ENCODE measurements around the gene DIPK1A. TPM values are rescaled to one million over a fixed set of nuclear protein-coding genes. Genes with fewer than 3 reads are reported as not detected.

DIPK1A gene
- polyA plus RNA-seq, 1 donor from 2014 or later = 10.0 TPM

GRCh38 chr1:92921031-92922023, 39.9 kb downstream of the DIPK1A start:
- Histone ChIP-seq H3K9ac (ENCODE audit: low read length) (no peak overlapping the region), H4K20me1 (ENCODE audit: insufficient read depth) (no peaks in the 10 kb centered on the region), H3K27ac (ENCODE audit: low read length) (no peak overlapping the region), H3F3A (ENCODE audit: insufficient read depth, low read length, poor library complexity, severe bottlenecking) (no peaks in the 10 kb centered on the region), H3K79me2 (replicated peaks; ENCODE audit: insufficient read depth, low read length) (no peaks in the 10 kb centered on the region), H3K9me2 (ENCODE audit: insufficient read depth, low read length) (no peaks in the 10 kb centered on the region), H3K27me3 (ENCODE audit: insufficient read depth, low read depth, low read length) (no peaks in the 10 kb centered on the region), H3K36me3 (ENCODE audit: insufficient read depth, low read length) (no peaks in the 10 kb centered on the region), H3K9me3 (ENCODE audit: low read length) (no peaks in the 10 kb centered on the region), H3K4me3 (ENCODE audit: low read length) (no peak overlapping the region), H3K4me2 (ENCODE audit: low read length) (no peak overlapping the region), H2AFZ (ENCODE audit: low read depth, low read length) (no peak overlapping the region)
- TF ChIP-seq, protein P1, sequence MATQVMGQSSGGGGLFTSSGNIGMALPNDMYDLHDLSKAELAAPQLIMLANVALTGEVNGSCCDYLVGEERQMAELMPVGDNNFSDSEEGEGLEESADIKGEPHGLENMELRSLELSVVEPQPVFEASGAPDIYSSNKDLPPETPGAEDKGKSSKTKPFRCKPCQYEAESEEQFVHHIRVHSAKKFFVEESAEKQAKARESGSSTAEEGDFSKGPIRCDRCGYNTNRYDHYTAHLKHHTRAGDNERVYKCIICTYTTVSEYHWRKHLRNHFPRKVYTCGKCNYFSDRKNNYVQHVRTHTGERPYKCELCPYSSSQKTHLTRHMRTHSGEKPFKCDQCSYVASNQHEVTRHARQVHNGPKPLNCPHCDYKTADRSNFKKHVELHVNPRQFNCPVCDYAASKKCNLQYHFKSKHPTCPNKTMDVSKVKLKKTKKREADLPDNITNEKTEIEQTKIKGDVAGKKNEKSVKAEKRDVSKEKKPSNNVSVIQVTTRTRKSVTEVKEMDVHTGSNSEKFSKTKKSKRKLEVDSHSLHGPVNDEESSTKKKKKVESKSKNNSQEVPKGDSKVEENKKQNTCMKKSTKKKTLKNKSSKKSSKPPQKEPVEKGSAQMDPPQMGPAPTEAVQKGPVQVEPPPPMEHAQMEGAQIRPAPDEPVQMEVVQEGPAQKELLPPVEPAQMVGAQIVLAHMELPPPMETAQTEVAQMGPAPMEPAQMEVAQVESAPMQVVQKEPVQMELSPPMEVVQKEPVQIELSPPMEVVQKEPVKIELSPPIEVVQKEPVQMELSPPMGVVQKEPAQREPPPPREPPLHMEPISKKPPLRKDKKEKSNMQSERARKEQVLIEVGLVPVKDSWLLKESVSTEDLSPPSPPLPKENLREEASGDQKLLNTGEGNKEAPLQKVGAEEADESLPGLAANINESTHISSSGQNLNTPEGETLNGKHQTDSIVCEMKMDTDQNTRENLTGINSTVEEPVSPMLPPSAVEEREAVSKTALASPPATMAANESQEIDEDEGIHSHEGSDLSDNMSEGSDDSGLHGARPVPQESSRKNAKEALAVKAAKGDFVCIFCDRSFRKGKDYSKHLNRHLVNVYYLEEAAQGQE (IDR thresholded peaks at IDR 0.05; ENCODE audit: borderline replicate concordance) = no peak
- TF ChIP-seq TAF1 (IDR thresholded peaks at IDR 0.05; ENCODE audit: low read depth) = no peak
- TF ChIP-seq EP300 (conservative IDR thresholded peaks at IDR 0.05; ENCODE audit: poor library complexity, severe bottlenecking) = no peak
- TF ChIP-seq SMC3 (conservative IDR thresholded peaks at IDR 0.05; ENCODE audit: poor library complexity) = no peak
- no peak for TF ChIP-seq CTCF (IDR thresholded peaks at IDR 0.05; ENCODE audit: poor library complexity, severe bottlenecking)
- TF ChIP-seq POLR2AphosphoS5 (IDR thresholded peaks at IDR 0.05) = no peak
- no peak for TF ChIP-seq RAD21 (conservative IDR thresholded peaks at IDR 0.05)
- TF ChIP-seq MXI1 (conservative IDR thresholded peaks at IDR 0.05; ENCODE audit: poor library complexity, severe bottlenecking) = no peak
- TF ChIP-seq EZH2 (IDR thresholded peaks at IDR 0.05; ENCODE audit: borderline replicate concordance, insufficient read depth, low read length, poor library complexity, severe bottlenecking) = no peak

DNA sequence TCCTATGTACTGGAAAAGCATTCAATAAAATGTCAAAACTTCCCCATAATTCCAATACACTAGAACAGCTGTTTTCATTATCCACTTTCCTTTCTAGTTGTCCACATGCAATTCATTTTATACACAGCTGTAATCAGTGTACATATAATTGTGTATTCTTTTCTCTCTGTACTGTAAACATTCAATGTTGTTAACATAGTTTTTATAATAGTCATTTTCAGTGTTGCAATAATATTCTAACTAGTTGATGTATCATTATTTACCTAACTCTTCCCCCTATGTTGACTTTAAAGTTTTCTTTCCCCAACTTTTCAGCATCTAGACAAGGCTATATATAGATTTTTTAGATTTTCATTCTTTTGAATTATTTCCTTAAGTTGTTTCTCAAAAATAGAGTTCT, 44.4 kb downstream of the DIPK1A start:
- H4K20me1 ChIP-seq (ENCODE audit: insufficient read depth) = no peaks in the 10 kb centered on the region
- no peak overlapping the region for H3K9ac ChIP-seq (ENCODE audit: low read length)
- no peaks in the 10 kb centered on the region for H3F3A ChIP-seq (ENCODE audit: insufficient read depth, low read length, poor library complexity, severe bottlenecking)
- TF ChIP-seq SMC3 (conservative IDR thresholded peaks at IDR 0.05; ENCODE audit: poor library complexity) (no peak), RAD21 (conservative IDR thresholded peaks at IDR 0.05) (no peak), CTCF (IDR thresholded peaks at IDR 0.05; ENCODE audit: poor library complexity, severe bottlenecking) (no peak), TAF1 (IDR thresholded peaks at IDR 0.05; ENCODE audit: low read depth) (no peak), EP300 (conservative IDR thresholded peaks at IDR 0.05; ENCODE audit: poor library complexity, severe bottlenecking) (no peak), POLR2AphosphoS5 (IDR thresholded peaks at IDR 0.05) (no peak), EZH2 (IDR thresholded peaks at IDR 0.05; ENCODE audit: borderline replicate concordance, insufficient read depth, low read length, poor library complexity, severe bottlenecking) (no peak), MXI1 (conservative IDR thresholded peaks at IDR 0.05; ENCODE audit: poor library complexity, severe bottlenecking) (no peak)
- TF ChIP-seq, protein P1 (IDR thresholded peaks at IDR 0.05; ENCODE audit: borderline replicate concordance) = no peak
- H3K79me2 ChIP-seq (replicated peaks; ENCODE audit: insufficient read depth, low read length) = no peaks in the 10 kb centered on the region
- H3K27me3 ChIP-seq (ENCODE audit: insufficient read depth, low read depth, low read length) = no peaks in the 10 kb centered on the region
- H3K4me3 ChIP-seq (ENCODE audit: low read length) = no peak overlapping the region
- no peaks in the 10 kb centered on the region for H3K9me2 ChIP-seq (ENCODE audit: insufficient read depth, low read length)
- H3K27ac ChIP-seq (ENCODE audit: low read length) = no peak overlapping the region
- no peak overlapping the region for H3K4me2 ChIP-seq (ENCODE audit: low read length)
- H3K9me3 ChIP-seq (ENCODE audit: low read length) = no peaks in the 10 kb centered on the region
- H3K36me3 ChIP-seq (ENCODE audit: insufficient read depth, low read length) = no peaks in the 10 kb centered on the region
- no peak overlapping the region for H2AFZ ChIP-seq (ENCODE audit: low read depth, low read length)

All from neural cell (in vitro differentiated cells).